GM13977 (cell line): Measurements from ENCODE around the gene OLA1.

Experiments used
- DNase-seq: peaks from one replicate; pipeline ENCODE4 v3.0.0; 2012; ENCODE audit warnings: low spot score
- CTCF ChIP-seq: IDR thresholded peaks from 2 replicates; pipeline ENCODE4 v1.5.1; 2012; ENCODE audit warnings: mild to moderate bottlenecking, control low read depth; ENCODE audit not compliant: insufficient read depth; ENCODE audit errors: extremely low read depth, missing control alignments
- in situ Hi-C: fragments of 300-500 bp; cut with MboI; formaldehyde crosslinking; loops from one replicate; pipeline ENCODE4 v1.12.0; 2022; ENCODE audit warnings: low sequenced_read_pairs, low pct_unique_long_range_greater_than_20kb, mixed read lengths, inconsistent platforms; ENCODE audit not compliant: unreplicated experiment

The OLA1 gene

GRCh38 chr2:174219321-174219720 is 29.0 kb downstream of the OLA1 start:
- no peak for TF ChIP-seq CTCF
- in situ Hi-C loops = no loop called here
- no peak for DNase-seq

GRCh38 chr2:174218773-174219172 is 29.6 kb downstream of the OLA1 start:
- in situ Hi-C loops = no loop called here
- TF ChIP-seq CTCF = no peak
- no peak for DNase-seq

- no peak for DNase-seq
- in situ Hi-C loops = no loop called here
- TF ChIP-seq CTCF = no peak
Observed at GRCh38 chr2:174217869-174218268, 30.5 kb downstream of the OLA1 start.

GRCh38 chr2:174211954-174212353 is 36.4 kb downstream of the OLA1 start:
- no peak for TF ChIP-seq CTCF
- in situ Hi-C loops = no loop called here
- no peak for DNase-seq

GRCh38 chr2:174210862-174211261 is 37.5 kb downstream of the OLA1 start:
- in situ Hi-C loops = no loop called here
- no peak for TF ChIP-seq CTCF
- no peak for DNase-seq

- no peak for TF ChIP-seq CTCF
- no peak for DNase-seq
- in situ Hi-C loops = no loop called here
Observed at GRCh38 chr2:174209325-174209724, 39.0 kb downstream of the OLA1 start.

GRCh38 chr2:174208026-174208425 is 40.3 kb downstream of the OLA1 start:
- no peak for DNase-seq
- in situ Hi-C loops = no loop called here
- no peak for TF ChIP-seq CTCF
